ENCODE results near the gene AACS.

Gene AACS

GRCh38 chr12:125033288-125033687 is 31.9 kb upstream of the AACS start:
- TF ChIP-seq CTCF (IDR thresholded peaks at IDR 0.05) = no peak
- Histone ChIP-seq H3K27ac (no peak overlapping the region), H3K4me3 (no peak overlapping the region)
- DNase-seq (ENCODE audit: low spot score) = no peak

DNA sequence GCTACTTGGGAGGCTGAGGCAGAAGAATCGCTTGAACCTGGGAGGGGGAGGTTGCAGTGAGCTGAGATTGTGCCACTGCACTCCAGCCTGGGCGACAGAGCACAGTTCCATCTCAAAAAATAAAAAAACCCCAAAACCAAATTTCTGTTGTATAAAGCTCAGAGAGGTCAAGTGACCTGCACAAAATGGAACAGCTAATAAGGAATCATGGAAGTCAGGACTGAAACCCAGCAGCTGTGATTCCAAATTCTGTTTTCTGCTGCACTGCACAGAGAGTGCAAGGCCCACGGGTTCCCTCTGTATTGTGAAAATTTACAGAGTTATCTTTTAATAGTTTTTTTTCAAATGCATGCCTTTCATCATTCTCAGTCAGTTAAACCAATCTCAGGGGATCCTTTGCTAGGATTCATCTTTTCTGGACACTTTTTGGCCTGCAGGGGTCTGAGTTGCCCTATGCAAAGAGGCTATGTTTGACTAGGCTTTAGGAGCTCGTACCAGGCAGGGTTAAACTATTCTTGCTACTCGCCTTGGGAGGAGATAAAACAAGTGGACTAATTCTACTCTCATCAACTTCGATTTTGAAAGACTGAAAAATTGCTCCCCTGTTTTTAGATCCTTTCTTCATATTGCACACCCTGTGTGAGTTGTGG is 26.1 kb upstream of the AACS start:
- Histone ChIP-seq H3K4me3 (no peak overlapping the region), H3K27ac (no peak overlapping the region)
- no peak for TF ChIP-seq CTCF (IDR thresholded peaks at IDR 0.05)
- DNase-seq (ENCODE audit: low spot score) = no peak

DNA sequence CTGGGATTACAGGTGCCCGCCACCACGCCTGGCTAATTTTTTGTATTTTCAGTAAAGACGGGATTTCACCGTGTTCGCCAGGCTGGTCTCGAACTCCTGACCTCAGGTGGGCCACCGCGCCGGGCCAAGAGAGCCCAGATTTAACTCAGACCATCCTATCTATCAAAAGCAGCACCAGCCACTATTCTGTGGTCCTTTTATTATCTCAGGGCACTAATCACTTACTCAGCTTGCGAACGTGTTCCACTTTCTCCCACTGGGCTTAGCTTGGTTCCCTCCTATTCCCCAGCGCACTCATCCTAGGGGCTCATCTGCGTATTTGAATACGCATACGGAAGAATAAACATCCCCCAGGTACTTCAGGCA is 16.2 kb upstream of the AACS start:
- Histone ChIP-seq H3K27ac (peak overlapping the region in 1 of 2 donors; percentile 37), H3K4me3 (peak overlapping the region; percentile 77)
- TF ChIP-seq CTCF (IDR thresholded peaks at IDR 0.05) = no peak
- no peak for DNase-seq (ENCODE audit: low spot score)

DNA sequence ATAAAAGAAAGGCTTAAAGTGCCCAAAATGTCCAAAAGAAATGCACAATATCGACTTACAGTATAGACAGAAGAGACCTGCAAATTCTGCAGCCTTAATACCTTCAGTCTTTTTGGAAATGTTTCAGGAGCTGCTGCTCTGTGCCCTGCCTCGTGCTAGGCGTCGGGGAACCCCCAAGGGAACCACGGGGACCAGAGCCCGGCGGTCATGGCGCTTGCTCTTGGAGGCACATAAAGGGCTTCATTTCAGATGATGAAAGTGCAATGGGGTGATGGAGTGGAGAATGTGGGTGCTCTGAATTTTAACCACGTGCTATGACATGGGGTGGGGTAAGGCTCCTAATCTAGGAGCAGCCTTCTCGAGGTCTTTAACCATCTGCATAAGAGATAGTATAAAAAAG is 14.8 kb upstream of the AACS start:
- DNase-seq (ENCODE audit: low spot score) = no peak
- no peak overlapping the region for H3K4me3 ChIP-seq
- H3K27ac ChIP-seq = no peak overlapping the region
- no peak for TF ChIP-seq CTCF (IDR thresholded peaks at IDR 0.05)

DNA sequence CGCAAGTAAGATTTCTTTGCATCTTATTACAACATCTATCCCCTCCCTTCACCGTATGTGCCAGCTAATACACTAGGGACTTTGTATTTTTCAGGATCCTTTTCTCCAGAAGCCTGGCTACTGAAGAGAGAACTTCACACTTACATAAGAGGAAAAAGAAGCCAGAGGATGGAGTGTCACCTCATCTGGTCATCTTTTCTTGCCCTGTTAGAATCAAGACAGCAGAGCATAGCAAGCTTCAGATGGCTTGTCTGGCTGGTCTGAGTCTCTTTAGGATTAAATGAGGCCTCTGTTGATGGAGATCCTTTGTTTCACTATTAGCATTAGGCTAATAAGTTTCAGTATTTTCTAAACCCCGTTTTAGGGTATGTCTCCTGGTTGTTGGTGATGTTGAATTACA is 14.4 kb upstream of the AACS start:
- H3K27ac ChIP-seq = no peak overlapping the region
- no peak for DNase-seq (ENCODE audit: low spot score)
- H3K4me3 ChIP-seq = no peak overlapping the region
- TF ChIP-seq CTCF (IDR thresholded peaks at IDR 0.05) = no peak

- no peak for TF ChIP-seq CTCF (IDR thresholded peaks at IDR 0.05)
- no peak for DNase-seq (ENCODE audit: low spot score)
- H3K4me3 ChIP-seq = no peak overlapping the region
- H3K27ac ChIP-seq = no peak overlapping the region
Observed at GRCh38 chr12:125053821-125054220, 11.4 kb upstream of the AACS start.

DNA sequence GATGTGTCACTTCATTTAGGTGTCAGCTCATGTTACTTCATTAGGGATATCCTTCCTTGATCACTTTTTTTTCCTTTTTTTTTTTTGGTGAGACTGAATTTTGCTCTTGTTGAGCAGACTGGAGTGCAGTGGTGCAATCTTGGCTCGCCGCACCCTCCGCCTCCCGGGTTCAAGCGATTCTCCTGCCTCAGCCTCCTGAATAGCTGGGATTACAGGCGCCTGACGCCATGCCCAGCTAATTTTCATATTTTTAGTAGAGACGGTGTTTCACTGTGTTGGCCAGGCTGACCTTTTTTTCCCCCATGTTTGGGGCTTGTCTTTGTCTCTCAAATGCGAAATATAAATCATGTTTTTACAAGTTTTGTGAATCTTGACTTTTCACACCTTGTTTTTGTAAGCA is 9.6 kb upstream of the AACS start:
- no peak overlapping the region for H3K4me3 ChIP-seq
- no peak for DNase-seq (ENCODE audit: low spot score)
- TF ChIP-seq CTCF (IDR thresholded peaks at IDR 0.05) = no peak
- no peak overlapping the region for H3K27ac ChIP-seq
